SU-DHL-6 (cell line): ENCODE measurements around the gene MAML2.

Experiments used
- H2AFZ ChIP-seq: fragments of 200-600 bp; sonication (generic); 2 replicates; pipeline ENCODE4 v1.6.1; 2014; ENCODE audit warnings: low read depth, mild to moderate bottlenecking, moderate library complexity, mixed read lengths, antibody characterized with exemption, low read length; ENCODE audit not compliant: severe bottlenecking
- H3F3A ChIP-seq: fragments of 200-600 bp; shearing (Covaris generic); 2 replicates; pipeline ENCODE4 v1.6.0; 2016; ENCODE audit warnings: antibody characterized with exemption, mild to moderate bottlenecking; ENCODE audit not compliant: insufficient read depth
- H3K27ac ChIP-seq: fragments of 200-600 bp; sonication (generic); 2 replicates; pipeline ENCODE4 v1.5.1; 2016; ENCODE audit warnings: low read depth, mild to moderate bottlenecking, low read length, moderate library complexity, mixed read lengths
- H3K27me3 ChIP-seq: fragments of 200-600 bp; sonication (generic), shearing (Covaris generic); 2 replicates; pipeline ENCODE4 v1.6.0; 2014; ENCODE audit warnings: mild to moderate bottlenecking, low read length
- H3K36me3 ChIP-seq: fragments of 200-600 bp; sonication (generic); 2 replicates; pipeline ENCODE4 v1.6.1; 2014; ENCODE audit warnings: mild to moderate bottlenecking, low read length, mixed read lengths
- H3K4me2 ChIP-seq: fragments of 300-600, 200-600 bp; shearing (Covaris generic), sonication (generic); 2 replicates; pipeline ENCODE4 v1.6.0; 2014; ENCODE audit warnings: low read length, low read depth, mild to moderate bottlenecking; ENCODE audit not compliant: poor library complexity, severe bottlenecking
- H3K4me3 ChIP-seq: fragments of 200-600 bp; sonication (generic); 2 replicates; pipeline ENCODE4 v1.5.1; 2014; ENCODE audit warnings: antibody characterized with exemption, low read length, mild to moderate bottlenecking, mixed read lengths; ENCODE audit not compliant: insufficient read depth, poor library complexity, severe bottlenecking
- H3K79me2 ChIP-seq: fragments of 200-600 bp; sonication (generic); 2 replicates; pipeline ENCODE4 v1.6.1; 2014; ENCODE audit warnings: mild to moderate bottlenecking, low read length, moderate library complexity; ENCODE audit not compliant: insufficient read depth
- H3K9ac ChIP-seq: fragments of 200-600 bp; sonication (generic); 2 replicates; pipeline ENCODE4 v1.7.0; 2014; ENCODE audit warnings: mild to moderate bottlenecking, low read length
- H3K9me2 ChIP-seq: fragments of 200-600 bp; sonication (generic); replicated peaks from 2 replicates; pipeline ENCODE4 v1.6.1; 2014; ENCODE audit warnings: low read length; ENCODE audit not compliant: insufficient read depth
- H3K9me3 ChIP-seq: fragments of 200-600 bp; sonication (generic); 2 replicates; pipeline ENCODE4 v1.6.1; 2014; ENCODE audit warnings: low read length, mixed read lengths; ENCODE audit not compliant: insufficient read depth
- H4K20me1 ChIP-seq: fragments of 200-600 bp; sonication (generic); 2 replicates; pipeline ENCODE4 v1.6.1; 2014; ENCODE audit warnings: low read depth, mild to moderate bottlenecking, antibody characterized with exemption, low read length, moderate library complexity, mixed read lengths
- EZH2phosphoT487 ChIP-seq: fragments of 200-600 bp; sonication (generic), shearing (Covaris generic); conservative IDR thresholded peaks from 2 replicates; pipeline ENCODE4 v1.6.1; 2018; ENCODE audit warnings: mild to moderate bottlenecking, antibody characterized with exemption, low read length, moderate library complexity, mixed read lengths
- TF ChIP-seq, protein P1 (sequence below): fragments of 200-600 bp; sonication (generic); IDR thresholded peaks from one replicate; pipeline ENCODE4 v1.5.1; 2017; ENCODE audit warnings: antibody characterized with exemption, mild to moderate bottlenecking, low read length, moderate library complexity; ENCODE audit not compliant: insufficient read depth, poor library complexity, severe bottlenecking

Gene MAML2

DNA sequence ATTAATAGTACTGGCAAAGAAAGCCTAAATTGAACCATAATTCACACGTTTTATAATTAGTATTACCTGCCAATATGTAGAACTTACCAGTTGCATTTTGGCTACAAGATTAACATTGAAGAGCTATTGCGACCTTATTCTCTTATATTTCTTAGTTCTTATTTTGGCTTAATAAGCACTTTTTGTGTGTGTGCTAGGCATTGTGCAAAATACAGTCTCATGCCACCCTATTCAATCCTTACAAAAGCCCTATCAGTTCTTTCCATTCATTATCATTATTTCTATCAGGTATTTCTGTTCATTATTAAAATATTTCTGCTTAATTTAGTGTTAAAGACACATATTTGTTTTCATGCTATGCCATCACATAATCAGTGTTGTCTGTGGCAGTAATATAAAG, 41.2 kb downstream of the MAML2 start:
- H3F3A ChIP-seq, result no peaks in the 10 kb centered on the region
- H3K4me3 ChIP-seq, result no peak overlapping the region
- H3K4me2 ChIP-seq, result no peak overlapping the region
- no peaks in the 10 kb centered on the region for H3K9me3 ChIP-seq
- no peak overlapping the region for H3K27ac ChIP-seq
- TF ChIP-seq, protein P1, sequence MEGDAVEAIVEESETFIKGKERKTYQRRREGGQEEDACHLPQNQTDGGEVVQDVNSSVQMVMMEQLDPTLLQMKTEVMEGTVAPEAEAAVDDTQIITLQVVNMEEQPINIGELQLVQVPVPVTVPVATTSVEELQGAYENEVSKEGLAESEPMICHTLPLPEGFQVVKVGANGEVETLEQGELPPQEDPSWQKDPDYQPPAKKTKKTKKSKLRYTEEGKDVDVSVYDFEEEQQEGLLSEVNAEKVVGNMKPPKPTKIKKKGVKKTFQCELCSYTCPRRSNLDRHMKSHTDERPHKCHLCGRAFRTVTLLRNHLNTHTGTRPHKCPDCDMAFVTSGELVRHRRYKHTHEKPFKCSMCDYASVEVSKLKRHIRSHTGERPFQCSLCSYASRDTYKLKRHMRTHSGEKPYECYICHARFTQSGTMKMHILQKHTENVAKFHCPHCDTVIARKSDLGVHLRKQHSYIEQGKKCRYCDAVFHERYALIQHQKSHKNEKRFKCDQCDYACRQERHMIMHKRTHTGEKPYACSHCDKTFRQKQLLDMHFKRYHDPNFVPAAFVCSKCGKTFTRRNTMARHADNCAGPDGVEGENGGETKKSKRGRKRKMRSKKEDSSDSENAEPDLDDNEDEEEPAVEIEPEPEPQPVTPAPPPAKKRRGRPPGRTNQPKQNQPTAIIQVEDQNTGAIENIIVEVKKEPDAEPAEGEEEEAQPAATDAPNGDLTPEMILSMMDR, result no peak
- no peak for TF ChIP-seq EZH2phosphoT487
- no peak overlapping the region for H3K9ac ChIP-seq
- H4K20me1 ChIP-seq, result no peaks in the 10 kb centered on the region
- no peaks in the 10 kb centered on the region for H3K9me2 ChIP-seq
- H2AFZ ChIP-seq, result no peak overlapping the region
- no peaks in the 10 kb centered on the region for H3K79me2 ChIP-seq
- H3K27me3 ChIP-seq, result no peaks in the 10 kb centered on the region
- H3K36me3 ChIP-seq, result no peaks in the 10 kb centered on the region

DNA sequence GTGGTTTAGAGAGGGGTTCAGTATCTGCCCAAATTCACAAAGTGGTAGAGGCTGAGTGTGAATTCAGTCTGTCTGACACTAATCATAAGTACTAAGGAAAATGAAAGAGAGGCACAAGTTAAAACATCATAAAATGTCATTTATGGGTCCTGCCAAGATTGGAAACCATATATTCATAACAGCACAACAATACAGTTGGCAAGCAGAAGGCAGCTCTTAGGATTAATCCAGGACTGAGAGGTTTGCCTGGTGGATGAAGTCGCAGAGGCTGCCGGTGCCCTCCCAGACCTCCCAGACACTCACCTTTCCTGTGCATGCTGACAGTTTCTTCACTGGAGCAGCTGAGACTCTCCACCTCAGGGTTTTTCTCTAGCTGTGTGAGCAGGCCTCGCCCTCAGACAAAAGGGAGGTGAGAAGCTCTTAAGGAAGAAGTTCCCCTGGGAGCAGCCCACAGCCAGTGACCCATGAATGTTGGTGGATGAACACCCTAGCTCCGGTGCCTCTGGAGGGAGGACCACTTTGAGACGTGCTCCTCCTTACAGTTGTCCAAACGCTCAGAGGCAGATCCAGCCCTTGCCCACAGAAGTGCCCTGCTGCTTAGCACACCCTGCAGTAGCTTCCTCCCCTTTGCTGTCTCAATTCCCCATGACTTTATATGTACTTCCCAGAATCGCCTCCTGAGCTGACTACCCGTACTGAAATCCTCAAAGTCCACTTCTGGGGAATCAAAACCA, 43.7 kb downstream of the MAML2 start:
- H3K9me2 ChIP-seq, result no peaks in the 10 kb centered on the region
- H3K9me3 ChIP-seq, result no peaks in the 10 kb centered on the region
- no peaks in the 10 kb centered on the region for H4K20me1 ChIP-seq
- no peak overlapping the region for H3K27ac ChIP-seq
- H3K27me3 ChIP-seq, result no peaks in the 10 kb centered on the region
- no peak overlapping the region for H2AFZ ChIP-seq
- H3K4me3 ChIP-seq, result no peak overlapping the region
- no peaks in the 10 kb centered on the region for H3K36me3 ChIP-seq
- H3K79me2 ChIP-seq, result no peaks in the 10 kb centered on the region
- TF ChIP-seq, protein P1, result no peak
- no peak for TF ChIP-seq EZH2phosphoT487
- no peak overlapping the region for H3K4me2 ChIP-seq
- no peak overlapping the region for H3K9ac ChIP-seq
- no peaks in the 10 kb centered on the region for H3F3A ChIP-seq

DNA sequence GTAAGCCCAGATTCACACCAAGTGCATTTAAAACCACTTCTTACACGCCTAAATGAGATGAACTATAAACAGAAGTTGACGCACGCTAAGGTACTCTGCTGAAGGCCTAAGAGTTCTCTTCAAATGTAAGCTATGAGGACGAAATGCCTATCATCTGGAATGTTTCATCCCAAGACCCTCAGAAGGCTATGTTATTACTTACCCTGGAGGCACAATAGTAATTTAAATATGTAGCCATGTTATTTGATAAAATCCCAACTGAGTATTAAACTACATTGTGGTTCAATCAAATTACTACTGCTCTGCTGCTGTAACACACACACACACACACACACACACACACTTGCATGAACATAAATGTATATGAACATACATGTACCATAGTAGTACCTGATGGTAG, 47.6 kb downstream of the MAML2 start:
- no peaks in the 10 kb centered on the region for H3K9me3 ChIP-seq
- no peak overlapping the region for H3K27ac ChIP-seq
- H3K27me3 ChIP-seq, result no peaks in the 10 kb centered on the region
- H3K36me3 ChIP-seq, result no peaks in the 10 kb centered on the region
- no peaks in the 10 kb centered on the region for H3F3A ChIP-seq
- no peak overlapping the region for H2AFZ ChIP-seq
- H3K4me3 ChIP-seq, result no peak overlapping the region
- no peaks in the 10 kb centered on the region for H3K79me2 ChIP-seq
- TF ChIP-seq, protein P1, result no peak
- no peak for TF ChIP-seq EZH2phosphoT487
- H3K4me2 ChIP-seq, result no peak overlapping the region
- no peak overlapping the region for H3K9ac ChIP-seq
- no peaks in the 10 kb centered on the region for H4K20me1 ChIP-seq
- no peaks in the 10 kb centered on the region for H3K9me2 ChIP-seq

- Histone ChIP-seq H3K9ac (no peak overlapping the region), H3K4me2 (no peak overlapping the region), H3K36me3 (no peaks in the 10 kb centered on the region), H3K9me2 (no peaks in the 10 kb centered on the region), H4K20me1 (no peaks in the 10 kb centered on the region), H2AFZ (no peak overlapping the region), H3K79me2 (no peaks in the 10 kb centered on the region), H3K27me3 (no peaks in the 10 kb centered on the region), H3K9me3 (no peaks in the 10 kb centered on the region), H3K27ac (no peak overlapping the region), H3F3A (no peaks in the 10 kb centered on the region), H3K4me3 (no peak overlapping the region)
- TF ChIP-seq EZH2phosphoT487, result no peak
- TF ChIP-seq, protein P1, result no peak
Measured at GRCh38 chr11:96294289-96294688, 48.7 kb downstream of the MAML2 start.
